ENCODE measurements around the gene CALB2. TPM values are rescaled to one million over a fixed set of nuclear protein-coding genes. Genes with fewer than 3 reads are reported as not detected.

Gene CALB2
- polyA plus RNA-seq, 1 donor from 2014 or later: 1.1 TPM

DNA sequence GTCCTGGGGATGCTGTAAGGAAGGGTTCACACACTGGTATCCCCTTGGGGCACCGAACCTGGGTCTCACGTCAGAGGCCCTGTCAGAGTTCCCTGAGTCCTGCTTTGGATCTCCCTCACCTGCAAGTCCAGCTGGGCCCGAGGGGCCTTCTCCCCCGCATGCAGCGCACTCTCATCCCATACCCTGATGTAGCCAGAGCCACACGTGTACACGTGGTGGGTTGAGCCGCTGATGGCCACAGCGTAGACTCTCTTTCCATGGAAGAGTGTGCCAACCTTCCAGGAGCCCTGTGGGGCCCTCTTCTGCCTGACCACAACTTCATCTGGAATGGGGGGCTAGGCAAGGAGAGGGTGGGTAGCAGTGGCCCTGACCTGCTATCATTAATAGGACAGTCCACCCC, 73.5 kb downstream of the CALB2 start:
- H3K9me3 ChIP-seq (ENCODE audit: low read length): no peaks in the 10 kb centered on the region
- H3K27ac ChIP-seq (ENCODE audit: low read length): no peak overlapping the region
- no peak overlapping the region for H3K4me2 ChIP-seq (ENCODE audit: low read length)
- H3K27me3 ChIP-seq (ENCODE audit: insufficient read depth, low read depth, low read length): no peaks in the 10 kb centered on the region
- TF ChIP-seq RAD21 (conservative IDR thresholded peaks at IDR 0.05): no peak
- TF ChIP-seq, protein P1, sequence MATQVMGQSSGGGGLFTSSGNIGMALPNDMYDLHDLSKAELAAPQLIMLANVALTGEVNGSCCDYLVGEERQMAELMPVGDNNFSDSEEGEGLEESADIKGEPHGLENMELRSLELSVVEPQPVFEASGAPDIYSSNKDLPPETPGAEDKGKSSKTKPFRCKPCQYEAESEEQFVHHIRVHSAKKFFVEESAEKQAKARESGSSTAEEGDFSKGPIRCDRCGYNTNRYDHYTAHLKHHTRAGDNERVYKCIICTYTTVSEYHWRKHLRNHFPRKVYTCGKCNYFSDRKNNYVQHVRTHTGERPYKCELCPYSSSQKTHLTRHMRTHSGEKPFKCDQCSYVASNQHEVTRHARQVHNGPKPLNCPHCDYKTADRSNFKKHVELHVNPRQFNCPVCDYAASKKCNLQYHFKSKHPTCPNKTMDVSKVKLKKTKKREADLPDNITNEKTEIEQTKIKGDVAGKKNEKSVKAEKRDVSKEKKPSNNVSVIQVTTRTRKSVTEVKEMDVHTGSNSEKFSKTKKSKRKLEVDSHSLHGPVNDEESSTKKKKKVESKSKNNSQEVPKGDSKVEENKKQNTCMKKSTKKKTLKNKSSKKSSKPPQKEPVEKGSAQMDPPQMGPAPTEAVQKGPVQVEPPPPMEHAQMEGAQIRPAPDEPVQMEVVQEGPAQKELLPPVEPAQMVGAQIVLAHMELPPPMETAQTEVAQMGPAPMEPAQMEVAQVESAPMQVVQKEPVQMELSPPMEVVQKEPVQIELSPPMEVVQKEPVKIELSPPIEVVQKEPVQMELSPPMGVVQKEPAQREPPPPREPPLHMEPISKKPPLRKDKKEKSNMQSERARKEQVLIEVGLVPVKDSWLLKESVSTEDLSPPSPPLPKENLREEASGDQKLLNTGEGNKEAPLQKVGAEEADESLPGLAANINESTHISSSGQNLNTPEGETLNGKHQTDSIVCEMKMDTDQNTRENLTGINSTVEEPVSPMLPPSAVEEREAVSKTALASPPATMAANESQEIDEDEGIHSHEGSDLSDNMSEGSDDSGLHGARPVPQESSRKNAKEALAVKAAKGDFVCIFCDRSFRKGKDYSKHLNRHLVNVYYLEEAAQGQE (IDR thresholded peaks at IDR 0.05; ENCODE audit: borderline replicate concordance): no peak
- no peak overlapping the region for H2AFZ ChIP-seq (ENCODE audit: low read depth, low read length)
- H3K4me3 ChIP-seq (ENCODE audit: low read length): no peak overlapping the region
- no peaks in the 10 kb centered on the region for H3K79me2 ChIP-seq (replicated peaks; ENCODE audit: insufficient read depth, low read length)
- H4K20me1 ChIP-seq (ENCODE audit: insufficient read depth): no peaks in the 10 kb centered on the region
- no peaks in the 10 kb centered on the region for H3K9me2 ChIP-seq (ENCODE audit: insufficient read depth, low read length)
- no peaks in the 10 kb centered on the region for H3K36me3 ChIP-seq (ENCODE audit: insufficient read depth, low read length)
- H3F3A ChIP-seq (ENCODE audit: insufficient read depth, low read length, poor library complexity, severe bottlenecking): no peaks in the 10 kb centered on the region
- H3K9ac ChIP-seq (ENCODE audit: low read length): no peak overlapping the region

DNA sequence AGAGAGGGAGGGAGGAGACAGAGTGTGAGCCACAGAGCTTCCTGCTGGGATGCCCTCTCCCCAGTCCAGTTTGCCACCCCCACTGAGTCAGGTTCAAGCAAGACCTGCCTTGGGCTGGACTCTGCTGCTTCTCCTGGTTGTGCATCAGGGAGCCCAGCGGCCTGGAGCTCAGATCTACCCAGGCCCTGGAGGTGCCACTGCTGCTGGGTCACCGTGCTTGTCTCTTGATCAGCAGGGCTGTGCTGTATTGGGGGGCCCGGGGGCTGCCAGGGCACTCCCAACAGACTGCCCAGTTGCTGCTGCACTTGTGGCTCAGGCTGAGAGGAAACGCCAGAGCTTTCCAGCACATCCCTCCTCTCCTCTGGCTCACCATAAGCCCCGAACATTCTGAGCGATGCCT, 74.4 kb downstream of the CALB2 start:
- H3K9me3 ChIP-seq (ENCODE audit: low read length): no peaks in the 10 kb centered on the region
- TF ChIP-seq RAD21 (conservative IDR thresholded peaks at IDR 0.05) (no peak), POLR2AphosphoS5 (IDR thresholded peaks at IDR 0.05) (no peak), MXI1 (conservative IDR thresholded peaks at IDR 0.05; ENCODE audit: poor library complexity, severe bottlenecking) (no peak), EZH2 (IDR thresholded peaks at IDR 0.05; ENCODE audit: borderline replicate concordance, insufficient read depth, low read length, poor library complexity, severe bottlenecking) (no peak), TAF1 (IDR thresholded peaks at IDR 0.05; ENCODE audit: low read depth) (no peak), EP300 (conservative IDR thresholded peaks at IDR 0.05; ENCODE audit: poor library complexity, severe bottlenecking) (no peak), SMC3 (conservative IDR thresholded peaks at IDR 0.05; ENCODE audit: poor library complexity) (no peak)
- TF ChIP-seq, protein P1 (IDR thresholded peaks at IDR 0.05; ENCODE audit: borderline replicate concordance): no peak
- TF ChIP-seq, protein P2, sequence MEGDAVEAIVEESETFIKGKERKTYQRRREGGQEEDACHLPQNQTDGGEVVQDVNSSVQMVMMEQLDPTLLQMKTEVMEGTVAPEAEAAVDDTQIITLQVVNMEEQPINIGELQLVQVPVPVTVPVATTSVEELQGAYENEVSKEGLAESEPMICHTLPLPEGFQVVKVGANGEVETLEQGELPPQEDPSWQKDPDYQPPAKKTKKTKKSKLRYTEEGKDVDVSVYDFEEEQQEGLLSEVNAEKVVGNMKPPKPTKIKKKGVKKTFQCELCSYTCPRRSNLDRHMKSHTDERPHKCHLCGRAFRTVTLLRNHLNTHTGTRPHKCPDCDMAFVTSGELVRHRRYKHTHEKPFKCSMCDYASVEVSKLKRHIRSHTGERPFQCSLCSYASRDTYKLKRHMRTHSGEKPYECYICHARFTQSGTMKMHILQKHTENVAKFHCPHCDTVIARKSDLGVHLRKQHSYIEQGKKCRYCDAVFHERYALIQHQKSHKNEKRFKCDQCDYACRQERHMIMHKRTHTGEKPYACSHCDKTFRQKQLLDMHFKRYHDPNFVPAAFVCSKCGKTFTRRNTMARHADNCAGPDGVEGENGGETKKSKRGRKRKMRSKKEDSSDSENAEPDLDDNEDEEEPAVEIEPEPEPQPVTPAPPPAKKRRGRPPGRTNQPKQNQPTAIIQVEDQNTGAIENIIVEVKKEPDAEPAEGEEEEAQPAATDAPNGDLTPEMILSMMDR (IDR thresholded peaks at IDR 0.05; ENCODE audit: poor library complexity, severe bottlenecking): no peak
- H3K27ac ChIP-seq (ENCODE audit: low read length): no peak overlapping the region
- H2AFZ ChIP-seq (ENCODE audit: low read depth, low read length): no peak overlapping the region
- H3K4me2 ChIP-seq (ENCODE audit: low read length): no peak overlapping the region
- H3K36me3 ChIP-seq (ENCODE audit: insufficient read depth, low read length): no peaks in the 10 kb centered on the region
- H3K79me2 ChIP-seq (replicated peaks; ENCODE audit: insufficient read depth, low read length): no peaks in the 10 kb centered on the region
- H4K20me1 ChIP-seq (ENCODE audit: insufficient read depth): no peaks in the 10 kb centered on the region
- H3K9me2 ChIP-seq (ENCODE audit: insufficient read depth, low read length): no peaks in the 10 kb centered on the region
- H3K4me3 ChIP-seq (ENCODE audit: low read length): no peak overlapping the region
- no peak overlapping the region for H3K9ac ChIP-seq (ENCODE audit: low read length)
- H3F3A ChIP-seq (ENCODE audit: insufficient read depth, low read length, poor library complexity, severe bottlenecking): no peaks in the 10 kb centered on the region
- H3K27me3 ChIP-seq (ENCODE audit: insufficient read depth, low read depth, low read length): no peaks in the 10 kb centered on the region

Measured in neural cell (in vitro differentiated cells).